A673 (cell line): ENCODE data around the gene MFSD6L. TPM values are rescaled to one million over a fixed set of nuclear protein-coding genes. Genes with fewer than 3 reads are reported as not detected.

ENCODE experiments used
- BruUV-seq: library from RNA; stranded (reverse); fragments of 400-500 nt; replicated peaks from 2 replicates; lab custom pipeline; 2021; lab: Mats Ljungman, UMichigan
- CTCF ChIA-PET: fragments of 300-600 bp; sonication (Branson Sonifier 250); formaldehyde crosslinking; loops from one replicate; lab custom pipeline; 2022; ENCODE audit warnings: antibody characterized with exemption; lab: Charles Lee
- POLR2A ChIA-PET: fragments of 300-600 bp; sonication (Branson Sonifier 250); formaldehyde crosslinking; loops from one replicate; lab custom pipeline; 2022; ENCODE audit warnings: antibody characterized with exemption; ENCODE audit not compliant: low non-redundant PET; lab: Charles Lee
- DNase-seq: peaks from one replicate; pipeline ENCODE4 v3.0.0-alpha.2; 2015; ENCODE audit warnings: low spot score
- H3K27ac ChIP-seq: fragments of 200-600 bp; sonication (generic); 2 replicates; pipeline ENCODE4 v1.5.1; 2016; ENCODE audit warnings: mixed run types, low read depth, mild to moderate bottlenecking, mixed read lengths, antibody characterized with exemption, low read length; ENCODE audit not compliant: poor library complexity, severe bottlenecking
- H3K27me3 ChIP-seq: fragments of 200-600 bp; sonication (generic); replicated peaks from 2 replicates; pipeline ENCODE4 v1.6.1; 2017; ENCODE audit warnings: mixed run types, low read depth, mild to moderate bottlenecking, mixed read lengths, antibody characterized with exemption, low read length; ENCODE audit not compliant: insufficient read depth, poor library complexity
- H3K36me3 ChIP-seq: fragments of 200-600 bp; sonication (generic); 2 replicates; pipeline ENCODE4 v1.6.1; 2016; ENCODE audit warnings: mixed run types, mild to moderate bottlenecking, mixed read lengths, antibody characterized with exemption, low read length; ENCODE audit not compliant: insufficient read depth, poor library complexity, severe bottlenecking
- H3K4me1 ChIP-seq: fragments of 200-600 bp; sonication (generic); 2 replicates; pipeline ENCODE4 v1.6.1; 2017; ENCODE audit warnings: mixed run types, mild to moderate bottlenecking, mixed read lengths, antibody characterized with exemption, low read length; ENCODE audit not compliant: insufficient read depth, poor library complexity, severe bottlenecking
- H3K4me3 ChIP-seq: fragments of 200-600 bp; sonication (generic); 2 replicates; pipeline ENCODE4 v1.5.1; 2016; ENCODE audit warnings: low read depth, mixed run types, mild to moderate bottlenecking, mixed read lengths, low read length; ENCODE audit not compliant: poor library complexity, severe bottlenecking
- H3K9me3 ChIP-seq: fragments of 200-600 bp; sonication (generic); 2 replicates; pipeline ENCODE4 v1.6.1; 2016; ENCODE audit warnings: mixed run types, low read depth, mild to moderate bottlenecking, mixed read lengths, antibody characterized with exemption, low read length; ENCODE audit not compliant: poor library complexity, severe bottlenecking
- EZH2 ChIP-seq: fragments of 200-600 bp; sonication (generic); IDR thresholded peaks from 2 replicates; pipeline ENCODE4 v1.6.1; 2017; ENCODE audit warnings: borderline replicate concordance, low read depth, mild to moderate bottlenecking, mixed read lengths, antibody characterized with exemption, low read length; ENCODE audit not compliant: poor library complexity, severe bottlenecking
- intact Hi-C: fragments of 100-400 bp; cut with micrococcal nuclease; formaldehyde crosslinking; loops from one replicate; pipeline ENCODE4 v1.10.0; 2022; ENCODE audit not compliant: unreplicated experiment
- total RNA-seq: library from RNA; stranded (reverse); gene quantifications from 2 replicates; pipeline ENCODE4 v1.2.3, GENCODE V29; 2021
- TF ChIP-seq, protein P1 (sequence below): fragments of 300-800, 200-600 bp; sonication (generic); conservative IDR thresholded peaks from 2 replicates; pipeline ENCODE4 v1.5.1; 2017; ENCODE audit warnings: low read depth, mild to moderate bottlenecking, antibody characterized with exemption, low read length, moderate library complexity, mixed read lengths

The MFSD6L gene
- total RNA-seq, 1 experiment from 2014 or later: not detected

DNA sequence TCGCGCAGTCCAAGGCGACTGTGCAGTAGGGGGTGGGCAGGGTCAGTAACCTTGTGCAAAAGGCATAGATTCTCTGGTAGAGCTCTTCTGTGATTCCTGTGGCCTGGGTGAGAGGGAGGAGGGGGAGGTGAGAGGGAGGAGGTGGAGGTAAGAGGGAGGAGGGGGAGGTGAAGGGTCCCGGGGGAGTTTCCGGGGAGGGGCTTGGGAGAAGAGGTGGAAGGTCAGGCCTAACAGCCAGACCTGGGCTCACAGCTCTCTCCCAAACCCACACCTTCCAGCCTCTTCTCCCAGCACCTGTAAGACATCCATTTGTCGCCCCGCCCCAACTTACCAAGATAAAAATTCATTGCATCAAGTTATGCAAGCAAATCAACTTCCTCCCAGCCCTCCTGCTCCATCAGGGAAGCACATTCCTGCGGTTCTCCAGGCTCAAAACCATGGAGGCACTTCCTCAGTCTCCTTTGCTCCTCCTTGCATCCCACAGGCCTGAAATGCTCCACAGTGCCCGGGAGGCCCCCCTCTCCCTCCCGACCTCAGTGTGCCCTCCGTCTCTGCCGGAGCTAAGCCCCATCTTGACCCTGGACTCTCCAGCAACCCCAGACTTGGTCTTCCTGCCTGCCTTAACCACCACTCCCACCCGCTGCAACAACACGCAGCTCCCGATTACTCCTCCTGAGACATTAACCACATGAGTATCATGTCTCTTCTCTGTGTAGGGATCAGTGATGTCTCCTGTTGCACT is 37.8 kb upstream of the MFSD6L start:
- DNase-seq: no peak
- intact Hi-C loops: no loop called here
- ChIA-PET POLR2A (interaction anchor here (0.6 kb wide), 1 partner anchor 21 kb away, joined by 7 read pairs; no protein-coding TSS in a partner anchor), CTCF (no interaction called here)
- no TSS peak for BruUV-seq
- Histone ChIP-seq H3K9me3 (no peaks in the 10 kb centered on the region), H3K4me1 (peaks cover 3% of the 10 kb centered on the region), H3K36me3 (no peaks in the 10 kb centered on the region), H3K27me3 (no peaks in the 10 kb centered on the region), H3K27ac (no peak overlapping the region), H3K4me3 (no peak overlapping the region)
- TF ChIP-seq, protein P1, sequence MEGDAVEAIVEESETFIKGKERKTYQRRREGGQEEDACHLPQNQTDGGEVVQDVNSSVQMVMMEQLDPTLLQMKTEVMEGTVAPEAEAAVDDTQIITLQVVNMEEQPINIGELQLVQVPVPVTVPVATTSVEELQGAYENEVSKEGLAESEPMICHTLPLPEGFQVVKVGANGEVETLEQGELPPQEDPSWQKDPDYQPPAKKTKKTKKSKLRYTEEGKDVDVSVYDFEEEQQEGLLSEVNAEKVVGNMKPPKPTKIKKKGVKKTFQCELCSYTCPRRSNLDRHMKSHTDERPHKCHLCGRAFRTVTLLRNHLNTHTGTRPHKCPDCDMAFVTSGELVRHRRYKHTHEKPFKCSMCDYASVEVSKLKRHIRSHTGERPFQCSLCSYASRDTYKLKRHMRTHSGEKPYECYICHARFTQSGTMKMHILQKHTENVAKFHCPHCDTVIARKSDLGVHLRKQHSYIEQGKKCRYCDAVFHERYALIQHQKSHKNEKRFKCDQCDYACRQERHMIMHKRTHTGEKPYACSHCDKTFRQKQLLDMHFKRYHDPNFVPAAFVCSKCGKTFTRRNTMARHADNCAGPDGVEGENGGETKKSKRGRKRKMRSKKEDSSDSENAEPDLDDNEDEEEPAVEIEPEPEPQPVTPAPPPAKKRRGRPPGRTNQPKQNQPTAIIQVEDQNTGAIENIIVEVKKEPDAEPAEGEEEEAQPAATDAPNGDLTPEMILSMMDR: no peak
- no peak for TF ChIP-seq EZH2

DNA sequence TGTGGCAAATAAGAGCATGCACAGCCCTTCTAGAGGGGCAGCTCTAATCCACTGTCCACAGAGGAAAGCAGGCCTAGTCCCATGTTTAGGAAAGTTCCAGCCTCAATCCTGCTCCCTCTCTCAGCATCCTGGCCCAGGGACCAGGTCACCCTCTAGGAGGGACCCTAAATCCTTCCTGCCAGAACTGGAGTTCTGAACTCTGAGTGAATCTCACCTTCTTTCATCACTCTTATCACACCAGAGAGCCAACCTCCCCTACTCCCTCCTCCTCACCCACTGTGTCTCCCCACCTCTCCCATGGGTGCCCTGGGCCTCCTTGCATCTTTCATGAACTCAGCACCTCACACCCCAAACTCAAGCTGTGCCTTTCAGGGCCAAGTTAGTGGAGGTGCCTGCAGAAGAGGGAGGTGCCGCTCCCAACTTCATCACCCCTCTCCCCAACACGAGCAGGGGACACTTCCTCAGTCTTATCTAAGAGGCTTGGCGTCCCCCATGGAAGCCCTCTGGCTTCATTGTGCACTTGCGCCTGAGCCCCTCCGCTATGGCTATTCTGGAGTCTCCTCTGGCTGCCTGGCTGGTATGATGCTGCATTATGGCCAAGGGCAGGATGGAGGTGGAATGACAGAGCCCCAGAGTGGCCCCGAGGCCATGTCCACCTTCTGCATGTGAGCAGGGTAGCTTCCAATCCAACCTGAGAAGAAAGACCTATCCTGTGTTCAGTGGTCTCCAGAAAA is 36.6 kb upstream of the MFSD6L start:
- H3K36me3 ChIP-seq: no peaks in the 10 kb centered on the region
- H3K9me3 ChIP-seq: no peaks in the 10 kb centered on the region
- intact Hi-C loops: no loop called here
- H3K27me3 ChIP-seq: no peaks in the 10 kb centered on the region
- no peak overlapping the region for H3K27ac ChIP-seq
- ChIA-PET POLR2A (interaction anchor here (0.6 kb wide), 1 partner anchor 22 kb away, joined by 7 read pairs; no protein-coding TSS in a partner anchor), CTCF (no interaction called here)
- TF ChIP-seq, protein P1: no peak
- TF ChIP-seq EZH2: no peak
- no peak for DNase-seq
- H3K4me3 ChIP-seq: no peak overlapping the region
- peaks cover 3% of the 10 kb centered on the region for H3K4me1 ChIP-seq
- BruUV-seq: no TSS peak

DNA sequence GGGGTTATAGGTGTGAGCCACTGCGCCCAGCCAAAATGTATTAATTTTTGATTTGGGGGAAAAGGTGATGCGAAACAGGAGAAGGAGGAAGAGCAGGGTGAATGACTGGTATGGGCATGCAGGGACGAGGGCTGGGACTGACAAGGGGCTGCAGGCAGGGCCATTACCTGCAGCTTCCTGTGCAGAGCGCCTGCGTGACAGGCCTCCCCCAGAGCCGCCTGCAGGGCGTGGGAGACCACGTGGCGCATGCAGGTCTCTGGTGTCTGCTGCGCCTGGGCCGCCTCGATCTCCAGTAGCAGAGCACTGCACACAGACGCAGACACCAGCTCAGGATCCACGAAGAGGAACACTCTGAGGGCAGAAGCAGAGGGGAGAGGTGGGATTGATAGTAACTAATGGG is 35.9 kb upstream of the MFSD6L start:
- ChIA-PET POLR2A (no interaction called here), CTCF (no interaction called here)
- intact Hi-C loops: no loop called here
- TF ChIP-seq, protein P1: no peak
- TF ChIP-seq EZH2: no peak
- DNase-seq: no peak
- BruUV-seq: no TSS peak
- H3K27ac ChIP-seq: no peak overlapping the region
- no peaks in the 10 kb centered on the region for H3K27me3 ChIP-seq
- no peaks in the 10 kb centered on the region for H3K9me3 ChIP-seq
- H3K4me3 ChIP-seq: no peak overlapping the region
- peaks cover 3% of the 10 kb centered on the region for H3K4me1 ChIP-seq
- H3K36me3 ChIP-seq: no peaks in the 10 kb centered on the region
